AG09319 (cell line): ENCODE measurements around the gene NXNL1.

ENCODE experiments used
- DNase-seq: peaks from one replicate; pipeline ENCODE4 v3.0.0-alpha.2; 2010; ENCODE audit warnings: low read depth; ENCODE audit errors: extremely low read depth
- TF ChIP-seq, protein P1 (sequence below): IDR thresholded peaks from 2 replicates; pipeline ENCODE4 v1.5.1; 2011; ENCODE audit warnings: low read depth, mild to moderate bottlenecking, inconsistent platforms, low read length, moderate library complexity

Gene NXNL1

DNA sequence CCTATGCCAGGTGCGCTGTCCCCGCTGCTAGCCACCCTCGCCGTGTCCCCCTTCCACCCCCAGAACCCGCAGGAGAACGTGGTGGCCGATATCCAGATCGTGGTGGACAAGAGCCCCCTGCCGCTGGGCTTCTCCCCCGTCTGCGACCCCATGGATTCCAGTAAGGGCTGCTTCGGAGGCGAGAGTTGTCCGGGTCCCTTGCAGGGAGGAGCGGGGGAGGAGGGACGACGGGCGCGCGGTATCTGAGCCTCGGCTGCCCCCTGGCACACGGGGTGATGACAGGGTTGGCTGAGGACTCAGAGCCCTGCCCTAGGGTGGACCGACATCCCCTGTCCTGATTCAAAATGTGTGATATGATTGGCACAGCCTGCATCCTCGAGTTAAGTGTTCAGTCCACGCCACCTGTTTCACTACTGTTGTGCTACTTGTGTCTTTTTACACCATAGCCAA is 40.2 kb downstream of the NXNL1 start:
- no peak for DNase-seq
- TF ChIP-seq, protein P1, sequence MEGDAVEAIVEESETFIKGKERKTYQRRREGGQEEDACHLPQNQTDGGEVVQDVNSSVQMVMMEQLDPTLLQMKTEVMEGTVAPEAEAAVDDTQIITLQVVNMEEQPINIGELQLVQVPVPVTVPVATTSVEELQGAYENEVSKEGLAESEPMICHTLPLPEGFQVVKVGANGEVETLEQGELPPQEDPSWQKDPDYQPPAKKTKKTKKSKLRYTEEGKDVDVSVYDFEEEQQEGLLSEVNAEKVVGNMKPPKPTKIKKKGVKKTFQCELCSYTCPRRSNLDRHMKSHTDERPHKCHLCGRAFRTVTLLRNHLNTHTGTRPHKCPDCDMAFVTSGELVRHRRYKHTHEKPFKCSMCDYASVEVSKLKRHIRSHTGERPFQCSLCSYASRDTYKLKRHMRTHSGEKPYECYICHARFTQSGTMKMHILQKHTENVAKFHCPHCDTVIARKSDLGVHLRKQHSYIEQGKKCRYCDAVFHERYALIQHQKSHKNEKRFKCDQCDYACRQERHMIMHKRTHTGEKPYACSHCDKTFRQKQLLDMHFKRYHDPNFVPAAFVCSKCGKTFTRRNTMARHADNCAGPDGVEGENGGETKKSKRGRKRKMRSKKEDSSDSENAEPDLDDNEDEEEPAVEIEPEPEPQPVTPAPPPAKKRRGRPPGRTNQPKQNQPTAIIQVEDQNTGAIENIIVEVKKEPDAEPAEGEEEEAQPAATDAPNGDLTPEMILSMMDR, result no peak; the same call in 1 of the 2 replicates

DNA sequence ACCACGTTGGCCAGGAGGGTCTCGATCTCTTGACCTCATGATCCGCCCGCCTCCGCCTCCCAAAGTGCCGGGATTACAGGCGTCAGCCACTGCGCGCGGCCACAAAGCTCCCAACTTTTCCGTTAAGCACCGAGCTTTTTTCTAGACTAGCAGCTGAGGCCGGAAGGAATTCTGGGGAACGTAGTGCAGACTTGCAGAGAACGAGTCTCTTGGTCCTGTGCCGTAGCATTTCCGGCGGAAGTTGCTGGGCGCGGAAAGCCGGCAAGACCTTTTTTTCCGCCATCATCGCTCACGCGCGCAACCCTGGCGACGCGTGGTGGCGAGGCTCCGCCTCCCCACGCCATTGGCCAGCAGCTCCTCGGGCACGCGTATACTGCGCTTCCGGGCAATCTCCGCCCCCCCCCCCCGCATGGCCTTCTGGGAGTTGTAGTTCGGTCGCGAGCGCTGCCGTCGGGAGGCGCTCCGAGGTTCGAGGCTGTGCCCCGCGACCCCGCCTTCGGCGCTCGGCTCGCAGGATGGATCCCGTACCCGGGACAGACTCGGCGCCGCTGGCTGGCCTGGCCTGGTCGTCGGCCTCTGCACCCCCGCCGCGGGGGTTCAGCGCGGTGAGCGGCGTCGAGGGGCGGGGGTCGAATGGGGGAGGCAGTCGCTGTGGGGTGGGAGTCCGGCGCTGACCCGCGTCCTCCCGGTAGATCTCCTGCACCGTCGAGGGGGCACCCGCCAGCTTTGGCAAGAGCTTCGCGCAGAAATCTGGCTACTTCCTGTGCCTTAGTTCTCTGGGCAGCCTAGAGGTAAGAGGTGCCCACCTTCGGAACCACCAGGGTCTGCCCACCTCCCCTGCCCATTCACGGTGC is 40.9 kb downstream of the NXNL1 start, which contains the start of gene MVB12A:
MVB12A (plus strand) TSS at position 427 of the 854 bp plus-strand sequence; CDS start at position 516, 89 bp downstream.
- DNase-seq, result peak; percentile 97
- TF ChIP-seq, protein P1, result no peak

DNA sequence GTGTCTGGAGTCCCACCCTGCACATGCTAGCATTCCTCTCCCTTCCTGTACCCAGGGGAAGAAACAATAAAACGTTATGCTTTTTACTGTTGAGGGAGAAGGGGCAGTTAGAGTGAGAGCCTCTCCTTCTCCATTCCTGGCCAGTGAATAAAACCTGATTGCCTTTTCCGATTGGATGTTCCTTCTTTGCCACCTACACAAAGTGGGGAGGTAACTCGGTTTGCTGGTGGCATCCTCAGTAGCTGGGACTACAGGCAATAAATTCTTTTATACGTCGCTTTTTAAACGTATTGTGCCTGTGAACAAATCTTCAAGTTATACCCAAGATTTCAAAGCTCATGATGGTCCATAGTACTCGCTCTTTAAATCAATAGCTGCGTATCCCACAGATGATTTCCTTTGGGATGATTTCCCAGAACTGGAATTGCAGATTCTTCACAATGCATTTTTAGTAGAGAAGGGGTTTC is 41.5 kb downstream of the NXNL1 start:
- TF ChIP-seq, protein P1, result no peak
- no peak for DNase-seq

DNA sequence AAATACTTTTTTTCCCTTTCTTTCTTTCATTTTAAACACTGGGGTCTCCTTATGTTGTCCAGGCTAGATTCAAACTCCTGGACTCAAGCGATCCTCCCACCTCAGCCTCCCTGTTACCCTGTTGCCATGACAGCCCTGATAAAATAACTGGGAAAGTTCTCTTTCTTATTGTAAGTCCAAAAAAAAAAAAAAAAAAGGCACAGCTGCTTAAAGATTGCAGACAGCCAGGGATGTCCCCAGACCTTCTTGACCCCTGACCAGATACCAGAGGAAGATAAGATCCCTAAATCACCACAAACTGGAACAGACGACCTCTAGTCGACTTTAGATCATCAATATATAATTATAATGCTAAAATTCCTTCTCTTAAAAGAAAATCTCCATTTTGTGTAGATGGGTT is 42.0 kb downstream of the NXNL1 start:
- TF ChIP-seq, protein P1, result no peak
- DNase-seq, result no peak

DNA sequence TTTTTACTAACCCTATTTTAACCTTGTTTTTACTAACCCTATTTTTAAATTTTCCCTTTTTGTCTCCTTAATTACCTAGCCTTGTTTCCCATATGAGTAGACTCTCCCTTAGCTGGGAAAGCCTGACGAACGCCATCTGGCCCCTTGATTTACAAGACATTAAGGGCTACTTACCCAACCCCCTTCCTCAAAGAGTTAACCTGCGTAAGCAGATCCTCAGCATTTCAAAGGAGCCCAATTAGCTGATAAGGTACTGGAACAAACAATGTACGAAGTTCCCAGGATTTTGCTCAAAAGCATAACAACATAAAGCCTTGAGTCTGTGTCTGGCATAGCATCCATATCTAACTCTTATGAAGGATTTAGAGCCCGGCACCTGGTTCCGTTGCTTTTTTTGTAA is 45.6 kb downstream of the NXNL1 start:
- TF ChIP-seq, protein P1, result no peak
- no peak for DNase-seq

DNA sequence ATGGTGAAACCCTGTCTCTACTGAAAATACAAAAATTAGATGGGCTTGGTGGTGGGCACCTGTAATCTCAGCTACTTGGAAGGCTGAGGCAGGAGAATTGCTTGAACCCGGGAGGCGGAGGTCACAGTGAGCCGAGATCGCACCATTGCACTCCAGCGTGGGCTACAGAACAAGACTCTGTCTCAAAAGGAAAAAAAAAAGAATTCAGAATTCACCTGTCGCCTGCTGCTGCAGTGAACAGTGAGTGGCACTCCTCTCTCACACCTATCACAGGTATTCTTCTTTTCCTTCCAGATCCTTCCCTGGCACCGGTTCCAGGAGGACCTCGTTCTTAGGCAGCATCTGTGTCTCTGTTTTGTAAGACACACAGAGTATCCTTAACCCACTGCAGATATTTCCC is 46.6 kb downstream of the NXNL1 start:
- TF ChIP-seq, protein P1, result no peak

DNA sequence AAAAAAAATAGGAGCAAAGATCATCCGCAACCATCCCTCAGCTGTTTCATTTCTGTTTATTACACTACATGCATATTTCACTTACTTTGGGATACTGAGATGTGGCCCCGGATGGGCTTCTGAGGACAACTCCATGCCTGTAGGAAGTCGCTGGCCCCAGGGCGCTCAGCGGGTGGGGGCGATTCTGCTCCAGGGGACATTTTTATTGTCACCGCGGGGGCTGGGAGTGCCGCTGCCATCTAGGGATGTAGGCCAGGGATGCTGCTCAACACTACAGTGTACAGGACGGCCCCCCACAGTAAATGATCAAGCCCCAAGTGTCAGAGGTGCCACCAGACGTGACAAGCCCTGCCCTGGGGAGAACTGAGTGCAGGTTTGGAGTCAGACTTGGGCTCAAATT is 48.9 kb downstream of the NXNL1 start:
- TF ChIP-seq, protein P1, result no peak
- DNase-seq, result no peak

More for the DNA sequence above, 46.6 kb downstream of the NXNL1 start:
- no peak for DNase-seq
